T-cell (primary cell): ENCODE data around the gene NACA. TPM values are rescaled to one million over a fixed set of nuclear protein-coding genes. Genes with fewer than 3 reads are reported as not detected.
"Not testable (repeated sequence)": the region's sequence is repeated elsewhere in the genome, so short reads cannot be mapped to it uniquely, and the experiment has no call there.

ENCODE experiments used
- ATAC-seq, 4 experiments: fragments of 200-7000 bp in 3 of 4; fragments of 150-1000 bp in 1 of 4; cut with Tn5 transposase; replicated peaks in 1 of 4; 1 replicate in 3 of 4; 2 replicates in 1 of 4; pipeline ENCODE4 v1.10.0; 2021; ENCODE audit warnings: moderate library complexity in 3 of 4, mild to moderate bottlenecking in 2 of 4, moderate number of reproducible peaks in 1 of 4
- CTCF ChIA-PET, 2 donors: fragments of 300-600 bp; sonication (Branson Sonifier 250); formaldehyde crosslinking; loops; one replicate each; lab custom pipeline; 2022; ENCODE audit warnings: antibody characterized with exemption in 2 of 2; lab: Charles Lee
- POLR2A ChIA-PET, 2 donors: fragments of 300-600 bp; sonication (Branson Sonifier 250); formaldehyde crosslinking; loops; one replicate each; lab custom pipeline; 2022; ENCODE audit warnings: antibody characterized with exemption in 2 of 2; lab: Charles Lee
- DNase-seq, 35 experiments: peaks; one replicate each; pipeline versions ENCODE4 v3.0.0 to v3.0.0-alpha.2; 2013 to 2023
- H3K27ac ChIP-seq: one replicate; pipeline ENCODE4 v1.5.1; 2013; ENCODE audit warnings: low read length
- H3K27me3 ChIP-seq, 2 experiments: replicated peaks in 1 of 2; 1 replicate in 1 of 2; 2 replicates in 1 of 2; pipeline versions ENCODE4 v1.6.1 to v1.7.0; 2013; ENCODE audit warnings: low read length in 1 of 2, mixed read lengths in 1 of 2; ENCODE audit not compliant: control insufficient read depth in 2 of 2, insufficient read depth in 2 of 2; ENCODE audit errors: extremely low read depth in 1 of 2
- H3K36me3 ChIP-seq, 2 donors: 1 replicate in 1 of 2; 2 replicates in 1 of 2; pipeline versions ENCODE4 v1.6.1 to v1.7.0; 2013; ENCODE audit warnings: low read length in 1 of 2; ENCODE audit not compliant: control insufficient read depth in 2 of 2, insufficient read depth in 1 of 2; ENCODE audit errors: extremely low read depth in 1 of 2
- H3K4me1 ChIP-seq, 2 experiments: 1 replicate in 1 of 2; 2 replicates in 1 of 2; pipeline versions ENCODE4 v1.6.1 to v1.7.0; 2013; ENCODE audit warnings: low read length in 2 of 2, mixed read lengths in 1 of 2; ENCODE audit not compliant: insufficient read depth in 2 of 2, control insufficient read depth in 1 of 2; ENCODE audit errors: extremely low read depth in 1 of 2
- H3K4me3 ChIP-seq, 2 donors: 1 replicate in 1 of 2; 2 replicates in 1 of 2; pipeline versions ENCODE4 v1.5.1 to v1.7.0; 2013; ENCODE audit warnings: mild to moderate bottlenecking in 2 of 2, low read length in 1 of 2, moderate library complexity in 1 of 2; ENCODE audit not compliant: control insufficient read depth in 1 of 2; ENCODE audit errors: extremely low read depth in 1 of 2
- H3K9me3 ChIP-seq: 2 replicates; pipeline ENCODE4 v1.7.0; 2013
- H3K27ac Mint-ChIP-seq, 2 donors: one replicate each; pipeline ENCODE4 v1.8.0; 2020 to 2021; ENCODE audit warnings: mild to moderate bottlenecking in 2 of 2, mixed read lengths in 2 of 2
- H3K27me3 Mint-ChIP-seq, 2 donors: one replicate each; pipeline ENCODE4 v1.8.0; 2021 to 2022; ENCODE audit warnings: mixed read lengths in 2 of 2
- H3K36me3 Mint-ChIP-seq: one replicate; pipeline ENCODE4 v1.8.0; 2021; ENCODE audit warnings: mixed read lengths
- H3K4me1 Mint-ChIP-seq, 3 donors: one replicate each; pipeline ENCODE4 v1.8.0; 2020 to 2022; ENCODE audit warnings: mixed read lengths in 3 of 3, mild to moderate bottlenecking in 1 of 3
- H3K4me3 Mint-ChIP-seq, 3 donors: one replicate each; pipeline ENCODE4 v1.8.0; 2020 to 2022; ENCODE audit warnings: mild to moderate bottlenecking in 3 of 3, mixed read lengths in 3 of 3, moderate library complexity in 3 of 3
- H3K9me3 Mint-ChIP-seq, 3 donors: one replicate each; pipeline ENCODE4 v1.8.0; 2020 to 2022; ENCODE audit warnings: mixed read lengths in 3 of 3
- WGBS: methylation state at CpG from one replicate; pipeline ENCODE4 v1.1.5; 2013; ENCODE audit warnings: missing lambda C conversion rate; ENCODE audit not compliant: insufficient coverage; 5-methylcytosine and 5-hydroxymethylcytosine counted together
- total RNA-seq, 35 experiments: library from RNA in 6 of 35; stranded (reverse) in 6 of 35; fragments of 120-200 nt in 1 of 35; gene quantifications; one replicate each; pipeline versions ENCODE4 v1.2.1 to v1.2.4 and lab custom pipeline; 2013 to 2026

The NACA gene
- total RNA-seq, 5 donors from 2014 or later (not counting 1 experiment from before 2014, with no cell fraction given), result 1,098 to 1,258 (median 1,167) TPM

DNA sequence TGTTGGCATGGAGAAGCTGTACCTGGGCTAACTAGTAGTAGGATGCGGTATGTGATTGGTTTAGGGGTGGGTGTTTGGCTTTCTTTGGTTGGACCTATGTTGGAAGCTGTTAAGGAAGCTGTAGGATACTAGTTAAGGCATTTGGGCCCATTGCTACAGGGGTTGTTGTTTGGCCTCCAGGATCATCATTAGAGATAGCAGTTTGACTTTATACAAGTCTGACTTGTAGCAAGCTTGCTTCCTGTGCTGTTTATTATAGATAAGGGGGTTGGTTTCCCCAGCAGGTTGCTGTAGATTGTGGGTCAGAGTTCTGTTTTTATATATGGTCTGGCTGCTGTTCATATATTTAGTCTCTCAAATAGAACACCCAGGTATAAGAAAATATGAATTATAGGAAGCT is 28.5 kb upstream of the NACA start:
- Mint-ChIP-seq H3K36me3 (peaks cover 11% of the 10 kb centered on the region), H3K4me3 (peak overlapping the region in 2 of 3 donors; percentile 39 to 65), H3K27me3 (no peaks in the 10 kb centered on the region), H3K9me3 (no peaks in the 10 kb centered on the region), H3K27ac (peak overlapping the region in 1 of 2 donors; percentile 58), H3K4me1 (peaks cover 23 to 31% (median 26%) of the 10 kb centered on the region in 3 donors)
- Histone ChIP-seq H3K27ac (no peak overlapping the region), H3K4me1 (peaks cover 11 to 20% of the 10 kb centered on the region in 2 experiments), H3K36me3 (peaks cover 0 to 7% of the 10 kb centered on the region in 2 donors), H3K27me3 (no peaks in the 10 kb centered on the region), H3K9me3 (no peaks in the 10 kb centered on the region), H3K4me3 (no peak overlapping the region)
- WGBS, result 100% methylated on average over 1 of the region's 1 CpG
- DNase-seq, result no peak
- ChIA-PET CTCF (interaction anchor here (0.6 to 0.9 kb wide), 4 partner anchors 28 to 359 kb away, joined by 3 to 6 read pairs (median 3); no protein-coding TSS in a partner anchor), POLR2A (interaction anchor here (0.7 kb wide), 2 partner anchors 28 to 108 kb away, joined by 3 to 4 read pairs; no protein-coding TSS in a partner anchor)
- ATAC-seq, result no peak

DNA sequence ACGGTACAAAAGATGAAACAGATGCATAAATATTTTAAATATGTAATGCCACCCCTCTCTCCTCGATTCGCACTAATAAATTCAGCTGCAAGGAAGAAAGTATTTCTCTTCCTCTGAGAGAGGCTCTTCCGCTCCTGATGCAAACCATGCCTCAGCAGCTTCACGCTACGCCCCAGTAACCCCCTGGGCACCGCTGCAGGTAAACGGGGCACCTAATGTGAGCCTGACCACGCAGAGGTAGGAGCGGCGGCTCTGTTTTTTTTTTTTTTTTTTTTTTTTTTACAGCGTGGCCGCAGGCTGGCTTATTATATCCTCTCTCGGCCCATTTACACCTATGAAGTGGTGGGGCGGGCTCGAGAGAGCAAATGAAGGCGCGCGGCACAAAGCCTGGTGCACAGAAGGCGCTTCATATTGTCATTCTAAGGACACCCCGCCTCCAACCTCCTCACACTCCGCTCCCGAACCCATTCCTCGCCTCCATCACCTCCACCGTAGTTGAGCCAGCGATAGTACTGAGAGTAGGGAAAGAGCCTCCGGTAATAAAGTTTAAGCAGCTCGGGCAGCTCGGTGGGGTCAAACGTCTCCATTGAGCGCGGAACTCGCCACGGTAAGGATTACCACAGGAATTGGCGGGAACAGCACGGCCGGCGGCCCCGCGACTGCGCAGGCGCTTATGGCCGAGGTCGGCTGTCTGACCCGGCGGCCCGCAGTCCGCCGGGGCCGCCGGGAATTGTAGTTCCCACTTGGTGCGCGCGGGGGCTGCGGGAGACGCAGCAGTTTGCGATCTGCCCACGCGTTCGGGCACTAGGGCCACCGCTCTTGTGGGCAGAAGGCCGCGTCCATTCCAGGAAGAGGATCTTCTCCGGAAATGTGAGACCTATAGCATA is 26.9 kb upstream of the NACA start, which contains the start of gene PRIM1:
Gene PRIM1 (minus strand): TSS at position 612 of the 887 bp plus-strand sequence. CDS start 25 bp downstream, at position 587.
- Mint-ChIP-seq H3K4me1 (peaks cover 32 to 38% (median 38%) of the 10 kb centered on the region in 3 donors), H3K36me3 (peaks cover 22% of the 10 kb centered on the region), H3K27me3 (no peaks in the 10 kb centered on the region), H3K4me3 (peak within 1 kb of the TSS; percentile 95 to 96 (median 96)), H3K27ac (peak within 1 kb of the TSS; percentile 89 to 95), H3K9me3 (no peaks in the 10 kb centered on the region)
- H3K36me3 ChIP-seq, result peaks cover 0 to 14% of the 10 kb centered on the region in 2 donors
- no peaks in the 10 kb centered on the region for H3K27me3 ChIP-seq
- ChIA-PET CTCF (interaction anchor here in 1 of 2 donors (0.6 to 1.3 kb wide), 3 partner anchors 27 to 922 kb away, joined by 4 to 7 read pairs (median 4); partner anchors contain the start of gene NACA), POLR2A (interaction anchor here (0.5 to 0.7 kb wide), 4 partner anchors 30 to 360 kb away, joined by 3 to 8 read pairs (median 6); no protein-coding TSS in a partner anchor)
- H3K4me3 ChIP-seq, result peak within 1 kb of the TSS; percentile 91 to 92
- H3K27ac ChIP-seq, result peak within 1 kb of the TSS; percentile 72
- no peaks in the 10 kb centered on the region for H3K9me3 ChIP-seq
- ATAC-seq, result peak; percentile 87 to 90 (median 88)
- 0% methylated on average over 40 of the region's 64 CpGs for WGBS
- DNase-seq, result peak; percentile 52 to 87 (median 74)
- peaks cover 11 to 16% of the 10 kb centered on the region in 2 experiments for H3K4me1 ChIP-seq

- ChIA-PET POLR2A (interaction anchor here in 1 of 2 donors (0.7 kb wide), 1 partner anchor 1963 kb away, joined by 6 read pairs; no protein-coding TSS in a partner anchor), CTCF (interaction anchor here (0.6 to 0.7 kb wide), 2 partner anchors 84 to 461 kb away, joined by 3 to 4 read pairs; no protein-coding TSS in a partner anchor)
- peaks cover 11 to 16% of the 10 kb centered on the region in 2 experiments for H3K4me1 ChIP-seq
- Mint-ChIP-seq H3K4me3 (peak overlapping the region; percentile 22 to 95 (median 32)), H3K36me3 (peaks cover 27% of the 10 kb centered on the region), H3K27ac (peak overlapping the region in 1 of 2 donors; percentile 89), H3K4me1 (peaks cover 36 to 41% (median 41%) of the 10 kb centered on the region in 3 donors)
- not testable (repeated sequence) for H3K27ac ChIP-seq, ATAC-seq, H3K4me3 ChIP-seq, H3K9me3 ChIP-seq, H3K9me3 Mint-ChIP-seq, H3K27me3 ChIP-seq, DNase-seq, H3K27me3 Mint-ChIP-seq
- H3K36me3 ChIP-seq, result peaks cover 0 to 23% of the 10 kb centered on the region in 2 donors
- WGBS, result 88% methylated on average over 8 of the region's 13 CpGs
These were observed 25.5 kb upstream of the NACA start for GRCh38 chr12:56750596-56750995.

GRCh38 chr12:56749853-56750252 is 24.8 kb upstream of the NACA start:
- POLR2A ChIA-PET, result interaction anchor here in 1 of 2 donors (0.5 kb wide), 1 partner anchor 24 kb away, joined by 3 read pairs; no protein-coding TSS in a partner anchor
- peaks cover 36 to 41% (median 41%) of the 10 kb centered on the region in 3 donors for H3K4me1 Mint-ChIP-seq
- H3K9me3 Mint-ChIP-seq, result no peaks in the 10 kb centered on the region
- H3K4me3 Mint-ChIP-seq, result peak overlapping the region; percentile 64 to 95 (median 67)
- no peak for DNase-seq
- H3K4me3 ChIP-seq, result no peak overlapping the region
- H3K9me3 ChIP-seq, result no peaks in the 10 kb centered on the region
- H3K27me3 Mint-ChIP-seq, result no peaks in the 10 kb centered on the region
- H3K36me3 Mint-ChIP-seq, result peaks cover 27% of the 10 kb centered on the region
- H3K27me3 ChIP-seq, result no peaks in the 10 kb centered on the region
- no peak for ATAC-seq
- peaks cover 11 to 16% of the 10 kb centered on the region in 2 experiments for H3K4me1 ChIP-seq
- CTCF ChIA-PET, result no interaction called here
- peaks cover 0 to 26% of the 10 kb centered on the region in 2 donors for H3K36me3 ChIP-seq
- peak overlapping the region; percentile 65 to 83 for H3K27ac Mint-ChIP-seq
- no peak overlapping the region for H3K27ac ChIP-seq

DNA sequence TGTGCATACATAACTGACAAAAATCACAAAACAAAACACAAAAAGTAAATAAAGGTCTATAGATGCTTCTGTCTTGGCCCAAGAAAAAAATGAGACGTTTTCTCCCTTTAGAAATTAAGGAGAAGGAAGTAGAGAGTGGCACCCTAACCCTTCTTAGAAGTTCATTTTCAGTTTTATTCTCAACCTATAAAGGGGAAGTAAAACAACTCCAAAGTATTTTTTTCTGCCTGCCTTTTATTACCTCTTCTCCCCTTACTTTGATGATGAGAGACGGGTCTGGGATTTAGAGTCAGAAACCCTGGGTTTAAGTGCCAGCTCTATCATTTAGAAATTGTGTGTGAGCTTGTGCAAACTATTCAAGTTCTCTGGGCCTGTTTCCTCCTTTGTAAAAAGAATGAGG is 24.3 kb upstream of the NACA start:
- ChIA-PET CTCF (no interaction called here), POLR2A (interaction anchor here in 1 of 2 donors (0.5 kb wide), 1 partner anchor 24 kb away, joined by 3 read pairs; no protein-coding TSS in a partner anchor)
- Mint-ChIP-seq H3K4me3 (peak overlapping the region in 1 of 3 donors; percentile 95), H3K36me3 (peaks cover 30% of the 10 kb centered on the region), H3K9me3 (no peaks in the 10 kb centered on the region), H3K27me3 (no peaks in the 10 kb centered on the region), H3K27ac (peak overlapping the region; percentile 65 to 83), H3K4me1 (peaks cover 36 to 41% (median 41%) of the 10 kb centered on the region in 3 donors)
- peaks cover 11 to 16% of the 10 kb centered on the region in 2 experiments for H3K4me1 ChIP-seq
- WGBS, result no CpG with 5 or more reads among the region's 2 CpGs
- H3K4me3 ChIP-seq, result no peak overlapping the region
- H3K27me3 ChIP-seq, result no peaks in the 10 kb centered on the region
- no peak for ATAC-seq
- peaks cover 0 to 31% of the 10 kb centered on the region in 2 donors for H3K36me3 ChIP-seq
- no peaks in the 10 kb centered on the region for H3K9me3 ChIP-seq
- DNase-seq, result no peak
- no peak overlapping the region for H3K27ac ChIP-seq
